Epidermal melanocyte (primary cell): ENCODE data around the gene ACAT2.
"Not testable (repeated sequence)": the region's sequence is repeated elsewhere in the genome, so short reads cannot be mapped to it uniquely, and the experiment has no call there.

Experiments
- DNase-seq: peaks from one replicate; pipeline ENCODE4 v3.0.0; 2011; ENCODE audit warnings: low spot score; ENCODE audit not compliant: insufficient read length

ACAT2 gene

GRCh38 chr6:159809149-159809548 lies 47.3 kb downstream of the ACAT2 start:
- no peak for DNase-seq

- DNase-seq: no peak
Measured at GRCh38 chr6:159813781-159814180, 51.9 kb downstream of the ACAT2 start.

DNA sequence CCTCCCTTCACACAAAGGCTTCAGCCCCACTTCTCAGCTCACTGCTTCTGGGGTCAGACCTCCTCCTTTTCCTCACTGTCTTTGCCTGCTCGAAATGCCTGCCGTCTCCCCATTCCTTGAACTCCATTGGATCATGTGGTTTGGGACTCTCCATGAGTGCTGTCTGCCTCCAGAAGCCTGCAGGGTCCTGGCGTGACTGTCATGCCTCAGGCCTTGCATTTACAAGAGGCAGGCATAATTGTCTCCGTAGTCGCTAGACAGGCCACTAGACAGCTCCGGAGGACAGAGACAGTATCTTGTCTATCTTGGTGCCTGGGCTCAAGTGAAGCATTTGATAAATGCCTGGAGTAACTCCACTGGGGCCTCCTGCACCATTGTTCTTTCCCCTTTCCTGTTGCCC lies 53.6 kb downstream of the ACAT2 start:
- DNase-seq: no peak

- DNase-seq: not testable (repeated sequence)
Measured at GRCh38 chr6:159816775-159817174, 54.9 kb downstream of the ACAT2 start.

DNA sequence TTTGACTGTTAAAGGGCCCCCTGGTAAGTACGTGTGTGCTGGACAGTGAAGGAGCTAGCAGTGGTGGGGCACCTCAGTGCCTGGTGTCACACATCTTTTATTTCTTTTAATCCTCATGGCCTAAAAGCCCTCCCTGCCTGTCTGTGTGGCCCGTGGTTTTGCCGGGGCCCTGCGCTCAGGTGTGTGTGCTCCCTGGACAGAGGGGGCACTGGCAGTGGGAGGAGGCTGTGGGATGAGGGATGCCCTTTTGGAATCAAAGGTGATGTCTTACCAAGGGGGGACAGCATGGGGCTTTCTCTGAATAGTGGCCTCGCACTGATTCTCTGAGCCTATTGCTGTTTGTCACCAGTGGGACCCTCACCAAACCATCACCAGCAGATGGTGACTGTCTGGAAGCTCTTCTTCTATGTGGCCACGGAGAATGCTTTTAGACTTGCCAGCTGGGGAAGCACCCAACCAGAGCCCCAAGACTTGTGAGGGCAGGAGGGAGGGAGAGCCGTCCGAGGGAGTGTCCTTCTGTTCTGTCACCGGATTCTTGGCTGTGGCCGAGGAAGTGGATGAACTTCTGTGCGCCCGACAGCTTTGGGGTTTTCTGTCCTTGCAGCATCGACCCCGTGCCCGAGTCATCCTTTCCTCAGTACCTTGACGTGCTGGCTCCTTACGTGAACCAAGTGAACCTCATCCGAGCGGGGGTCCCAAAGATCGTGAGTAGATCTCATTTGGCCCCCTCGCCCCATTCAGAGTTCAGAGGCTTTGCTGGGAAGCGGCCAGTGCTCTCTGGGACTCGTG lies 56.3 kb downstream of the ACAT2 start:
- DNase-seq: no peak

GRCh38 chr6:159819098-159819497 lies 57.3 kb downstream of the ACAT2 start:
- no peak for DNase-seq

- DNase-seq: no peak
Measured at GRCh38 chr6:159819932-159820640, 58.2 kb downstream of the ACAT2 start.

DNA sequence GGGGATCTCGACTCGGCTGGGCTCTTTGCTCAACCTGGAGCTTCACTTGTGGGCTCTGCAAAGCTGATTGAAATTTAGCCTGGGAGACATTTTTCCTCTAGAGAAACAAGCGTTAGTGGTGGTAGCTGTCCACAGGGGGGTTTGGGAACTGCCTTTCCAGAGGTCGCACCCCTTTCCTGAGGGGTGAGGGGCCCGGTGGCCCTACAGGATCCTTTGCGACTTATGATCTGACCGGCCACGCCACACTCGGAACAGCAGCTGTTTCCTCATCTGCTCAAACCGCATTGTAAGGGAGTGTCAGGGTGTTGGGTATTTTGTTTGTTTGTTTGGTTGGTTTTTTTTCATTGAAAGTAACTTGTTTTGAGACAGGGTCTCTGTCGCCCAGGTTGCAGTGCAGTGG lies 59.3 kb downstream of the ACAT2 start:
- no peak for DNase-seq

- DNase-seq: no peak
Measured at GRCh38 chr6:159821726-159822125, 59.9 kb downstream of the ACAT2 start.

DNA sequence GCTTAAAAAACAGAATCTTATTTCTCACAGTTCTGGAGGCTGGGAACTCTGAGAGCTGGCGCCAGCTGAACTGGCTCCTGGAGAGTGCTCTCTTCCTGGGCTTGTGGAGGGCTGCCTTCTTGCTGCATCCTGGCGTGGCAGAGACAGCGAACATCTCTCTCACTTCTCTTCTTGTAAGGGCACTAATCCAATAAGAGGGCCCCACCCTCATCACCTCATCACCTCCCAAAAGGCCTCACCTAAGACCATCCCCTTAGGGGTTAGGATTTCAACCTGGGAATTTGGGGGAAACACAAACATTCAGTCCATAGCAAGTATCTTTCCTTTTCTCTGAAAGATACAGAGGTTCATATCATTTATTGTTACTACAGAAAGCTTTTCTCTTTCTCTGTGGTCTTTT lies 62.1 kb downstream of the ACAT2 start:
- DNase-seq: no peak

GRCh38 chr6:159824690-159825089 lies 62.8 kb downstream of the ACAT2 start:
- DNase-seq: not testable (repeated sequence)

DNA sequence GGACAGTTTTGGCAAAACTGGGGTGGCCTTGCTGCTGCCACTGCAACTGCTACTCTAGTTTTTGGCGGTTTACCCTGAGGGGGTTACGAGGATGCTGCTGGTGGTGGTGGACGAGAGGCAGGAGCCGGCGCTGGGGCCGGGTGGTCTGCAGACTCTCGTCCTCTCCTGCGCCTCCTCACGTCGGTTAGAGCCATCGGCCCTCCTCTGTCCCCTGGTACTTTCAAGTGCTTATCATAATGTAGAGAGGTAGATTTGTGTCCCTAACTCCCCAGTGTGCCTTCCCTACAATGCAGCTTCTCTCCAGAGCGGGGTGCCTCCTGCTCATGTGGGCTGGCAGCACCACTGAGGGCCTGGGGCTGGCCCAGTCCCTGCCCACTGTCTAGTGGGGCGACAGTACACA lies 64.2 kb downstream of the ACAT2 start:
- DNase-seq: no peak

DNA sequence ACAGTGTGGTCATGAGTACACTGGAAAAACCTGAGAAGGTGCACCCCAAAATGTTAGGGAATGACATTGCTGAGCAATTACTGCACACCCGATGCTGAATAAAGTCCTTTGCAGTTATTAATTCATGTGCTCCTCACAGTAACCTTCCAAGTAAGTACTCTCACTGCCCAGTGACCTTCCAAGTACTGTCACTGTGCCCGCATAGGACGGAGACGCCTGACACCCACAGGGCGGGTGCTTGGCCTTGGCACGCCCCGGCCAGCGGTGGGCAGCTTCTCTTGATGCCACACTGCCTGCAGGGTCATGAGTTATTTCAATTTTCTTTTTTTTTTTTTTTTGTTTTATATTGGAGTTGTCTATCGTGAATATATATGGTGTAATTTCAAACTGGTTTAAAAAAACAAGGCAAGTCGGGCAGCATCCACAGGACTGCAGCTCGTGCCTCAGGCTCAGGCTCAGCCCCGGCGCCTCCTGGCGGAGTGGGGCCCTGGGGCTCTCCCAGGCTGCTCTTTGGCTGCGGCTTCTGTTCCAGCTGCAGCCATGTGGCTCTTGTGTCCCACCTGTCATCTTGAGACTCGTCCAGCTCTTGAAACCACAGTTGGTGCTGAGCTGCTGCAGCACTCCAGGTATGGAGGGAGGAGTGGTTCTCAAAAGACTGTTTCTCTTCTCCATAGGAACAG lies 65.3 kb downstream of the ACAT2 start:
- no peak for DNase-seq

GRCh38 chr6:159828074-159828473 lies 66.2 kb downstream of the ACAT2 start:
- DNase-seq: no peak
